ENCODE data around the gene MBNL1.
"Not testable (repeated sequence)": the region's sequence is repeated elsewhere in the genome, so short reads cannot be mapped to it uniquely, and the experiment has no call there.

MBNL1 gene

GRCh38 chr3:152440243-152440642 is 171.5 kb downstream of the MBNL1 start:
- not testable (repeated sequence) for H3K79me1 ChIP-seq (ENCODE audit: low read depth, low read length); H2BK12ac ChIP-seq (ENCODE audit: low read length); H4K91ac ChIP-seq (ENCODE audit: low read depth, low read length, poor library complexity); H3K23ac ChIP-seq (ENCODE audit: low read depth, low read length, poor library complexity); H3K4me2 ChIP-seq (ENCODE audit: insufficient read depth, low read length, poor library complexity, severe bottlenecking); H3K18ac ChIP-seq (ENCODE audit: low read length); H3K14ac ChIP-seq (ENCODE audit: low read length); H2AFZ ChIP-seq (ENCODE audit: low read length); H3K36me3 ChIP-seq (replicated peaks in 1 of 2; ENCODE audit: control insufficient read depth in 2 of 2, insufficient read depth in 2 of 2, low read length in 2 of 2); H2BK5ac ChIP-seq (ENCODE audit: low read length); H2BK15ac ChIP-seq (ENCODE audit: low read length); H4K8ac ChIP-seq (ENCODE audit: low read depth, low read length); H3K4me3 ChIP-seq (ENCODE audit: low read length in 2 of 2); H3K9me3 ChIP-seq (replicated peaks in 1 of 2; ENCODE audit: control insufficient read depth in 2 of 2, insufficient read depth in 1 of 2, low read depth in 1 of 2, low read length in 2 of 2); H3K4me1 ChIP-seq (ENCODE audit: control insufficient read depth in 2 of 2, insufficient read depth in 1 of 2, low read depth in 1 of 2, low read length in 2 of 2); H2BK120ac ChIP-seq (ENCODE audit: low read depth, low read length); H3K9ac ChIP-seq (ENCODE audit: low read depth, low read length, poor library complexity); H3K27ac ChIP-seq (replicated peaks; ENCODE audit: low read length); H3K4ac ChIP-seq (ENCODE audit: low read length); H3K27me3 ChIP-seq (ENCODE audit: control insufficient read depth in 3 of 3, insufficient read depth in 3 of 3, low read depth in 1 of 3, low read length in 3 of 3); DNase-seq (ENCODE audit: low spot score); H2AK5ac ChIP-seq (ENCODE audit: low read depth, low read length)
- no CpG with 5 or more reads among the region's 5 CpGs for WGBS, 2 donors (ENCODE audit: extremely low coverage in 2 of 2, insufficient read length in 2 of 2, insufficient replicate concordance in 1 of 2)

DNA sequence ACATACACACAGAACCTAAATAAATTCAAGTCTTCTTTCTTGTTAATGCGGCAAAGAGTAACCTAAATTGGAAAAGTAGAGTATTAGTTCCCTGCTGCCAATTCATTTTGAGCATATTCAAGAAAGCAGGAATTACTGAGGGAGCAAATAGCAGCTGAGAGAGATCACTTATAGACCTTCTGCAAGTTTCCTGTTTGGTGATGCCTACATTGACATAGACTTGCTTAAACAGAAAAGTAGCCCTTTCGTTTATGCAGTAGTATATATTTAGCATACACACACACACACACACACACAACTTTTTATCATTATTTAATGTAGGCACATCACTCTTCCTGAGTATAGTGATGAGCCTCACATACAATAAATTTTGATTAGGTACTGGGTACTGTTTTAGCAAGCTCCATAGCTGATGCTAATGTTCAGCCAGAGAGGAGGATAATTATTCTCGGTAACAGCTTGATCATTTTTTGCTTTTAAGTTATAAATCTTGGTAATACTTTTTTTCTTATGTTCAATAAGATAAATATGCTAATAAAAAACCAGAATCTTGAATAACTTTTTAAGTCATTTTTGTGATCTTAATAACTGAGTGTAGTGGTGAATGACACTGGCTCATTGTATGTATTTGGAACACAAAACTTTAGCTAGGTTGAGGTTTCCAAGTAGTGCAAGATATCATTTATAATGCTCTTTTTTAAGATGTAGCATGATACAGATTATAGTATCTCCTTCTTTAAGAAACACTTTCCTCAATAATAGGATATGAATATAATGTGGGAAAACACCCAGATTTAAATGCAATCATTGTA is 174.7 kb downstream of the MBNL1 start:
- Histone ChIP-seq H3K9ac (ENCODE audit: low read depth, low read length, poor library complexity) (no peak overlapping the region), H3K27me3 (ENCODE audit: control insufficient read depth in 3 of 3, insufficient read depth in 3 of 3, low read depth in 1 of 3, low read length in 3 of 3) (no peaks in the 10 kb centered on the region), H3K27ac (replicated peaks; ENCODE audit: low read length) (no peak overlapping the region), H3K9me3 (replicated peaks in 1 of 2; ENCODE audit: control insufficient read depth in 2 of 2, insufficient read depth in 1 of 2, low read depth in 1 of 2, low read length in 2 of 2) (no peaks in the 10 kb centered on the region), H4K8ac (ENCODE audit: low read depth, low read length) (no peak overlapping the region), H2AK5ac (ENCODE audit: low read depth, low read length) (no peak overlapping the region), H4K91ac (ENCODE audit: low read depth, low read length, poor library complexity) (no peak overlapping the region), H3K23ac (ENCODE audit: low read depth, low read length, poor library complexity) (no peak overlapping the region), H2BK12ac (ENCODE audit: low read length) (no peak overlapping the region), H3K4ac (ENCODE audit: low read length) (no peak overlapping the region), H2BK15ac (ENCODE audit: low read length) (no peak overlapping the region), H3K79me1 (ENCODE audit: low read depth, low read length) (no peaks in the 10 kb centered on the region), H2BK120ac (ENCODE audit: low read depth, low read length) (no peak overlapping the region), H3K4me1 (ENCODE audit: control insufficient read depth in 2 of 2, insufficient read depth in 1 of 2, low read depth in 1 of 2, low read length in 2 of 2) (no peaks in the 10 kb centered on the region), H2AFZ (ENCODE audit: low read length) (no peak overlapping the region), H3K4me2 (ENCODE audit: insufficient read depth, low read length, poor library complexity, severe bottlenecking) (no peak overlapping the region), H3K14ac (ENCODE audit: low read length) (no peak overlapping the region), H3K4me3 (ENCODE audit: low read length in 2 of 2) (no peak overlapping the region), H3K36me3 (replicated peaks in 1 of 2; ENCODE audit: control insufficient read depth in 2 of 2, insufficient read depth in 2 of 2, low read length in 2 of 2) (peaks cover 0 to 34% of the 10 kb centered on the region in 2 donors), H2BK5ac (ENCODE audit: low read length) (no peak overlapping the region), H3K18ac (ENCODE audit: low read length) (no peak overlapping the region)
- no peak for DNase-seq (ENCODE audit: low spot score)
- no CpG with 5 or more reads among the region's 3 CpGs for WGBS, 2 donors (ENCODE audit: extremely low coverage in 2 of 2, insufficient read length in 2 of 2, insufficient replicate concordance in 1 of 2)

GRCh38 chr3:152444029-152444641 is 175.4 kb downstream of the MBNL1 start:
- Histone ChIP-seq H3K4me3 (ENCODE audit: low read length in 2 of 2) (no peak overlapping the region), H3K4me2 (ENCODE audit: insufficient read depth, low read length, poor library complexity, severe bottlenecking) (no peak overlapping the region), H3K9ac (ENCODE audit: low read depth, low read length, poor library complexity) (no peak overlapping the region), H2AK5ac (ENCODE audit: low read depth, low read length) (no peak overlapping the region), H3K18ac (ENCODE audit: low read length) (no peak overlapping the region), H2BK5ac (ENCODE audit: low read length) (no peak overlapping the region), H3K27ac (replicated peaks; ENCODE audit: low read length) (no peak overlapping the region), H3K9me3 (replicated peaks in 1 of 2; ENCODE audit: control insufficient read depth in 2 of 2, insufficient read depth in 1 of 2, low read depth in 1 of 2, low read length in 2 of 2) (no peaks in the 10 kb centered on the region), H4K8ac (ENCODE audit: low read depth, low read length) (no peak overlapping the region), H3K4ac (ENCODE audit: low read length) (no peak overlapping the region), H3K4me1 (ENCODE audit: control insufficient read depth in 2 of 2, insufficient read depth in 1 of 2, low read depth in 1 of 2, low read length in 2 of 2) (no peaks in the 10 kb centered on the region), H3K79me1 (ENCODE audit: low read depth, low read length) (no peaks in the 10 kb centered on the region), H4K91ac (ENCODE audit: low read depth, low read length, poor library complexity) (no peak overlapping the region), H2BK120ac (ENCODE audit: low read depth, low read length) (no peak overlapping the region), H2AFZ (ENCODE audit: low read length) (no peak overlapping the region), H3K14ac (ENCODE audit: low read length) (no peak overlapping the region), H3K27me3 (ENCODE audit: control insufficient read depth in 3 of 3, insufficient read depth in 3 of 3, low read depth in 1 of 3, low read length in 3 of 3) (no peaks in the 10 kb centered on the region), H2BK12ac (ENCODE audit: low read length) (no peak overlapping the region), H2BK15ac (ENCODE audit: low read length) (no peak overlapping the region), H3K36me3 (replicated peaks in 1 of 2; ENCODE audit: control insufficient read depth in 2 of 2, insufficient read depth in 2 of 2, low read length in 2 of 2) (peaks cover 0 to 41% of the 10 kb centered on the region in 2 donors), H3K23ac (ENCODE audit: low read depth, low read length, poor library complexity) (no peak overlapping the region)
- DNase-seq (ENCODE audit: low spot score), result no peak
- WGBS, 2 donors (ENCODE audit: extremely low coverage in 2 of 2, insufficient read length in 2 of 2, insufficient replicate concordance in 1 of 2), result no CpG with 5 or more reads among the region's 8 CpGs

DNA sequence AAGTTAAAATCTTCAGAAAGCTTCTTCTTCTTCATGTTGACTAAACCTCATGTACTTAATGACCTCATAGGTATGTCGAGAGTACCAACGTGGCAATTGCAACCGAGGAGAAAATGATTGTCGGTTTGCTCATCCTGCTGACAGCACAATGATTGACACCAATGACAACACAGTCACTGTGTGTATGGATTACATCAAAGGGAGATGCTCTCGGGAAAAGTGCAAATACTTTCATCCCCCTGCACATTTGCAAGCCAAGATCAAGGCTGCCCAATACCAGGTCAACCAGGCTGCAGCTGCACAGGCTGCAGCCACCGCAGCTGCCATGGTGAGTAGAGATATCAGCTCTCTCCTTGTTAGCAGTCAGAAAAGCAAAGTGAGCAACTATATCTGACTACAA is 176.5 kb downstream of the MBNL1 start:
- Histone ChIP-seq H3K27ac (replicated peaks; ENCODE audit: low read length) (no peak overlapping the region), H2BK12ac (ENCODE audit: low read length) (no peak overlapping the region), H3K23ac (ENCODE audit: low read depth, low read length, poor library complexity) (no peak overlapping the region), H3K4me2 (ENCODE audit: insufficient read depth, low read length, poor library complexity, severe bottlenecking) (no peak overlapping the region), H2BK120ac (ENCODE audit: low read depth, low read length) (no peak overlapping the region), H3K9ac (ENCODE audit: low read depth, low read length, poor library complexity) (no peak overlapping the region), H3K27me3 (ENCODE audit: control insufficient read depth in 3 of 3, insufficient read depth in 3 of 3, low read depth in 1 of 3, low read length in 3 of 3) (no peaks in the 10 kb centered on the region), H4K8ac (ENCODE audit: low read depth, low read length) (no peak overlapping the region), H2BK5ac (ENCODE audit: low read length) (no peak overlapping the region), H3K4me1 (ENCODE audit: control insufficient read depth in 2 of 2, insufficient read depth in 1 of 2, low read depth in 1 of 2, low read length in 2 of 2) (peaks cover 0 to under 1% of the 10 kb centered on the region in 2 donors), H3K79me1 (ENCODE audit: low read depth, low read length) (no peaks in the 10 kb centered on the region), H3K14ac (ENCODE audit: low read length) (no peak overlapping the region), H2BK15ac (ENCODE audit: low read length) (no peak overlapping the region), H3K36me3 (replicated peaks in 1 of 2; ENCODE audit: control insufficient read depth in 2 of 2, insufficient read depth in 2 of 2, low read length in 2 of 2) (peaks cover 0 to 44% of the 10 kb centered on the region in 2 donors), H3K9me3 (replicated peaks in 1 of 2; ENCODE audit: control insufficient read depth in 2 of 2, insufficient read depth in 1 of 2, low read depth in 1 of 2, low read length in 2 of 2) (no peaks in the 10 kb centered on the region), H2AFZ (ENCODE audit: low read length) (no peak overlapping the region), H2AK5ac (ENCODE audit: low read depth, low read length) (no peak overlapping the region), H3K4ac (ENCODE audit: low read length) (no peak overlapping the region), H4K91ac (ENCODE audit: low read depth, low read length, poor library complexity) (no peak overlapping the region), H3K4me3 (ENCODE audit: low read length in 2 of 2) (no peak overlapping the region), H3K18ac (ENCODE audit: low read length) (no peak overlapping the region)
- WGBS, 2 donors (ENCODE audit: extremely low coverage in 2 of 2, insufficient read length in 2 of 2, insufficient replicate concordance in 1 of 2), result no CpG with 5 or more reads among the region's 6 CpGs
- DNase-seq (ENCODE audit: low spot score), result no peak

All from neuronal stem cell (in vitro differentiated cells).